Stimulated activated CD8-positive, alpha-beta memory T cell treated with anti-CD3 and anti-CD28 coated beads, Interleukin-2, amount 100 ng/mL, for 48 hours (primary cell): ENCODE results near the gene CHCHD3.

Experiments
- DNase-seq, 2 donors: peaks; one replicate each; pipeline ENCODE4 v3.0.0-alpha.2; 2020; ENCODE audit warnings: low read depth in 2 of 2

CHCHD3 gene

GRCh38 chr7:132815696-132816311 is 266.1 kb downstream of the CHCHD3 start:
- DNase-seq = no peak

DNA sequence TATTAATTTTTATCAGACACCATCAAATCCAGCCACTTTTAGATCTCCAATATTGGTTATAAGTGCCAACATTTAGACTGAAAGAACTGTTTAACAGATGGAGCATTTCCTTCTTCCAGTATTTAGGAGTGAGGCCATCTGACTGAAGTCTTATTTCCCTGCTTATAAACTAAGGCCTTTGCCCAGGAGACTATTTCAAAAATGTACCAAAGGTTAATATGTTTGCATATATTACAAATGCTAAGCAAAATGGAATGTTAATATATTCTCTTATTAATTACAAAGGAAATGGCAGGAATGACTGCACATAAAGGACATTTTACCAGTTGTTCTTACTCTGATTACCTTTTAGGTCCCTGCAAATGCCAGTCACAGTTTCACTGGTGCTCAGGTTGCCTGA is 266.8 kb downstream of the CHCHD3 start:
- no peak for DNase-seq

DNA sequence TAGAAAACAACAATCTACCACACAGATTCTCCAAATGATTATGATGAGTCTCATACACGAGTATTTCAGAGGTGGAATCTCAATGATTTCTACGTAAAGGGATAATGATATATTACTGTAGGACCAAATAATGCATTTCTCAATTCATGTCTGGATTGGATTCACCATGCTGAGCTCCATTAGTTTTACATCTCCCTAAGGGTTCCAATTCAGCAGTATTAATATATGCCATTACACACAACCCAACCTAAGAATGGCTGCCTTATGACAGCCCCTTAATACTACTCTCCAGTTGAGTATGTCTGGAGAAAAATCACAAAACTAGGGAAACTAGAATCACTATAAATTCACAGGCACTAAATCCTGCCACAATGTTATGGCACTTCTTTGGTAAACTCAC is 271.3 kb downstream of the CHCHD3 start:
- no peak for DNase-seq

GRCh38 chr7:132806834-132807233 is 275.1 kb downstream of the CHCHD3 start:
- DNase-seq = no peak

GRCh38 chr7:132805766-132806165 is 276.1 kb downstream of the CHCHD3 start:
- DNase-seq = no peak

GRCh38 chr7:132804849-132805485 is 276.9 kb downstream of the CHCHD3 start:
- DNase-seq = no peak

DNA sequence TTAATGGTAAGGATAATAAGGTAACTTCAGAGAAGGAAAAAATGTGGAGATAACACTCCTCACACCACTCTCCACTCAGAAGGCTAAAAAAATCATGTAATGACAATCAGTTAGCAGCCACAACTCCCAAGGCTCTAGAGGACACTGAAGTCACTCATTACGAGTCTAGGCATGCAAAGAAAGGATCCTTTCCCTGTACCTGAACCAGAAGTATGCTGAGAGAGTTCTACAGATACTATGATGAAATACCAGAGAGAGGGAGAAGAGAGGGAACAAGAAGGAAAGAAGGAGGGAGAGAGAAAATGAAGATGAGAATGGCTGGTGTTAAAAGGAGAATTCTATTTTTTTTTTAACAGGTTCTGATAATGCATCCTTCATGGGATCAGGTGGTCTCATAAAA is 281.4 kb downstream of the CHCHD3 start:
- DNase-seq = no peak

- no peak for DNase-seq
These were observed 282.8 kb downstream of the CHCHD3 start for GRCh38 chr7:132799081-132799413.

DNA sequence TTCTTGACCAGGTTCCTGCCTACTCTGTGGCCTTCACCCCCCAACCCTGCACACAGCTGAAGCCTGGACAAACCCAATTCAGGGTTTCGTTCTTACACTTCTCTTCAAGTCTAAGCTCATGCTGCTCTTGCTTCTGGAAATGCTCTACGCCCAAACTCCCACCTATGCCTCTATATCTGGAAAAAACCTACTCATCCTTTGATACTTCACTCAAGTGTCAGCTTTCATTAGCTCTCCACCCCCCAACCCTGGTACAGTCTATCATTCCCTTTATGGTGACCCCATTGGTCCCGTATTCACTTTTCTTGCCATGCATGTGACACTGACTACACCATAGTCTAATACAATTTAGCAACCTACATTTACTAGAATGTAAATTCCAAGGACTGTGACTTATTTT is 284.7 kb downstream of the CHCHD3 start:
- DNase-seq = no peak

DNA sequence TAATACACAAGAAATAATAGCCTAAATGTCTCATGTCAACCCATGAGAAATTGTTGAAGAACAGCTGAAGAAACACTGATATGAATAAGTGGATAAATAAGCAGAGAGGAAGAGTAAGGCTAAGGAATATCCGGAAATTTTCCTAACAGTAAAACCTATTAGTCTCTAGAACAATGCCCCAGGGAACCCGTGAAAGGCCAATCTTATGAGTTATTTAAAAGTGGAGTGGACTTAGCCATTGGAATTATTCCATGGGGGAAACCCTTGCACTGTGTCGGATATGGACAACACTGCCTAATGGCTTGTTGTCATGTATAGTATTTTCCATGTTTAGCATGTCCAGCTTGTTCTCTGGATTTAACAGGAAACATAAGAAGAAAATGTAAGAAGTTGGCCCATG is 288.4 kb downstream of the CHCHD3 start:
- DNase-seq = no peak

DNA sequence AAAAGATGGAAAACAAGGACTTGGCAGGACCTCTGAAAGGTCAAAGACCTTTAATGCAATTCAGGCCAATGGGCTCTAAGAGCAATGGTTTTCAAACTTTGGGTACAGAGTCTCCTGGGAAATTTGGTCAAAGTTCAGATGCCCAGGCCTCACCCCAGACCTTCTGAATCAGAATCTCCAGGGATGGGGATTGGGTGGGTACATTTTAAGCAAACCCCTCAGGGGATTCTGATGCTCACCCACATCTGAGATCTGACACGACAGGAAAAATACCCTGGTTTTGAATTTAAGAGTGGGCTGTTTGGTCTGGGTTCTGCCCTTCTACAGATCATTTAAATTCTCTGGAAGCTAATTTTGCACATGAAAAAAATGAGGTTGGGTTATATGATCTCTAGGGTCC is 290.9 kb downstream of the CHCHD3 start:
- no peak for DNase-seq

GRCh38 chr7:132790104-132790503 is 291.8 kb downstream of the CHCHD3 start:
- DNase-seq = no peak

- DNase-seq = no peak
These were observed 292.6 kb downstream of the CHCHD3 start for GRCh38 chr7:132789281-132789680.

GRCh38 chr7:132785870-132786269 is 296.0 kb downstream of the CHCHD3 start:
- no peak for DNase-seq

GRCh38 chr7:132784406-132784805 is 297.5 kb downstream of the CHCHD3 start:
- DNase-seq = no peak

GRCh38 chr7:132783824-132784223 is 298.1 kb downstream of the CHCHD3 start:
- no peak for DNase-seq

- no peak for DNase-seq
These were observed 298.9 kb downstream of the CHCHD3 start for GRCh38 chr7:132782777-132783640.

DNA sequence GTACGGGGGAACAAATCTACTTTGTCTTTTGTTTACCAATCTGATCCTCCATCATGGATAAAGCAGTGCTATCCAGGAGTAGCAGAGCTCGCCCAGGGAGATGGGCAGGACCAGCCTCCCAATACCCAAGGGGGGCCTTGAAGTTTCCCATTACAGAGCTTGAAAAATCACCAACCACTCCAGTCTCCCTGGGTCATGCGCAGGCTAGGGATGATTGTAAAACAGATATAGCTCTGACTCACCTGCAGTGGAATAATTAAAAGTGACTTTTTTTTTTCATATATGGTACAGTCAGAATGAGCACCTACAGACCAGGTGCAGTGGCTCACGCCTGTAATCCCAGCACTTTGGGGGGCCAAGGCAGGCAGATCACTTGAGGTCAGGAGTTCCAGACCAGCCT is 301.1 kb downstream of the CHCHD3 start:
- DNase-seq = no peak

- no peak for DNase-seq
These were observed 302.7 kb downstream of the CHCHD3 start for GRCh38 chr7:132779164-132779563.

GRCh38 chr7:132778761-132779160 is 303.1 kb downstream of the CHCHD3 start:
- no peak for DNase-seq

DNA sequence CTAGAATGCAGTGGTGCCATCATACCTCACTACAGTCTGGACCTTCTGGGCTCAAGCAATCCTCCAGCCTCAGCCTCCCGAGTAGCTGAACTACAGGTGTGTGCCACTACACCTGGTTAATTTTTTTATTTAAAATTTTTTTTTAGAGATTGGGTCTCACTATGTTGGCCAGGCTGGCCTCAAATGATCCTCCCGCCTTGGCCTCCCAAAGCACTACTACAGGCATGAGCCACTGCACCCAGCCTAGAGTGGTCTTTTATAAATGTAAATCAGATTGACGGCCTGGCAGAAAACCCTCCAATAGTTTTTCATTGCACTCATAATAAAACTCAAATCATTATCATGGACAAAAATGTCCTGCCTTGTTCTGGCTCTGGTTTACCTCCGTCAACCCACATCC is 303.9 kb downstream of the CHCHD3 start:
- DNase-seq = no peak

DNA sequence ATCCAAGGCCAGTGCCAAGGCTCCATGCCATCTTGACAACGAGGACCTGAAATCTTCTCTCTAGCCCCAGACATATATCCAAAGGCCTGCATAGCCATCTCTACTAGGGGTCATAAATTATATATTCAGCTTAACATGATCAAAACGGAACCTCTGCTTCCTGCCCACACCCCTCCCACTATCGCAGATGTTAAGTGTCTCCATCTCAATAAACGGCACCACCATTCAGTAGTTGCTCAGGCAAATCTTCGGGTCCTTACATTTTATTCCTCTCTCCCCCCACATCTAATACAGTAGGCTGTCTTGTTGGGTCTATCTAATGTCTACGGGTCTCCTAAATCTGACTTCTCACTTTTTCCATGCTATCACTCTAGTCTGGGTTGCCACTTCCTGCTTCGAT is 304.5 kb downstream of the CHCHD3 start:
- DNase-seq = no peak

DNA sequence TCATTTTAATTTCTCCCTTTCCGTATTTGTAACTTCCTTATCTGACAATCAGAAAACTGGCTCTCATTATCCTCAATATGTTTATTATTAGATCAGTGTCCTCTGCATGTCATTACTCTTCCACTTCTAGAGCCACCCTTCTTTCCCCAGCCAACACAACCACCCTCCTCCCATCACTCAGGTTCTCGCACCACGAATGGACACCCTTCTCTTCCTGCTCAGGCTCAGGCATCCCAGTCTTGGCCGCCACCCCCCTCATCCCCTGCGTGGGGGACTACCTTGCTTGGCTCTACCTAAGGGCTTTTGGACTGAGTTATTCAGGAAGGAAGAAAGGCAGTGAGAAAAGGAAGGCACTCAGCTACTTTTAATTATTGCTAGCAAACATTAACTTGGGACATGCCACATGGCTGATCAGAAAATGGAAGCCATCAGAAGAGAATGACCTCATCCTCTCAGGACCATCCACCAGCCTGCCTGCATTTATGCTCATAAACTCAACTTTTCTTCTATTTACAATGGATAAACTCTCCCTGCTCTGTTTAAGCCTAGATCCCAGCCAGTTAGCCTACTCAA is 305.8 kb downstream of the CHCHD3 start:
- DNase-seq = no peak
